ENCODE data around the gene UBE2Q2. TPM values are rescaled to one million over a fixed set of nuclear protein-coding genes. Genes with fewer than 3 reads are reported as not detected.

The UBE2Q2 gene
- polyA plus RNA-seq, 1 donor (not counting 4 experiments of a cell fraction or from before 2014, with no cell fraction given), result 33.9 TPM

- no peak overlapping the region for H2AFZ ChIP-seq (ENCODE audit: control insufficient read depth, low read length)
- dilution Hi-C loops (cut with MboI; ENCODE audit: extremely low pct_ligation_motif_present, low sequenced_read_pairs), result no loop called here
- no peaks in the 10 kb centered on the region for H3K79me2 ChIP-seq (ENCODE audit: control insufficient read depth, insufficient read depth, low read length)
- no peak overlapping the region for H3K9ac ChIP-seq (ENCODE audit: control insufficient read depth, extremely low read depth, insufficient read depth, low read length)
- H3K9me1 ChIP-seq (ENCODE audit: control insufficient read depth, extremely low read depth, insufficient read depth, low read length), result no peaks in the 10 kb centered on the region
- H3K4me2 ChIP-seq (ENCODE audit: control insufficient read depth, extremely low read depth, insufficient read depth, low read depth, low read length), result no peak overlapping the region
- no peak overlapping the region for H3K4me3 ChIP-seq (ENCODE audit: control insufficient read depth in 2 of 3, extremely low read depth in 1 of 3, insufficient read depth in 2 of 3, low read depth in 1 of 3, low read length in 3 of 3)
- no peak for FAIRE-seq
- no peaks in the 10 kb centered on the region for H3K27me3 ChIP-seq (ENCODE audit: control insufficient read depth, extremely low read depth, insufficient read depth, low read length)
- TF ChIP-seq, protein P1, sequence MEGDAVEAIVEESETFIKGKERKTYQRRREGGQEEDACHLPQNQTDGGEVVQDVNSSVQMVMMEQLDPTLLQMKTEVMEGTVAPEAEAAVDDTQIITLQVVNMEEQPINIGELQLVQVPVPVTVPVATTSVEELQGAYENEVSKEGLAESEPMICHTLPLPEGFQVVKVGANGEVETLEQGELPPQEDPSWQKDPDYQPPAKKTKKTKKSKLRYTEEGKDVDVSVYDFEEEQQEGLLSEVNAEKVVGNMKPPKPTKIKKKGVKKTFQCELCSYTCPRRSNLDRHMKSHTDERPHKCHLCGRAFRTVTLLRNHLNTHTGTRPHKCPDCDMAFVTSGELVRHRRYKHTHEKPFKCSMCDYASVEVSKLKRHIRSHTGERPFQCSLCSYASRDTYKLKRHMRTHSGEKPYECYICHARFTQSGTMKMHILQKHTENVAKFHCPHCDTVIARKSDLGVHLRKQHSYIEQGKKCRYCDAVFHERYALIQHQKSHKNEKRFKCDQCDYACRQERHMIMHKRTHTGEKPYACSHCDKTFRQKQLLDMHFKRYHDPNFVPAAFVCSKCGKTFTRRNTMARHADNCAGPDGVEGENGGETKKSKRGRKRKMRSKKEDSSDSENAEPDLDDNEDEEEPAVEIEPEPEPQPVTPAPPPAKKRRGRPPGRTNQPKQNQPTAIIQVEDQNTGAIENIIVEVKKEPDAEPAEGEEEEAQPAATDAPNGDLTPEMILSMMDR (optimal IDR thresholded peaks at IDR 0.05 in 1 of 3, IDR thresholded peaks at IDR 0.05 in 1 of 3, conservative IDR thresholded peaks at IDR 0.05 in 1 of 3; ENCODE audit: extremely low read depth in 1 of 3, insufficient read depth in 2 of 3, low read length in 3 of 3), result no peak
- TF ChIP-seq EZH2 (IDR thresholded peaks at IDR 0.05; ENCODE audit: low read length), result no peak
- no peaks in the 10 kb centered on the region for H3K9me3 ChIP-seq (ENCODE audit: control insufficient read depth, low read depth, low read length)
- H3K36me3 ChIP-seq (ENCODE audit: control insufficient read depth in 2 of 2, extremely low read depth in 1 of 2, insufficient read depth in 2 of 2, low read length in 2 of 2), result no peaks in the 10 kb centered on the region
- H4K20me1 ChIP-seq (ENCODE audit: control insufficient read depth, extremely low read depth, insufficient read depth, low read length), result no peaks in the 10 kb centered on the region
- H3K27ac ChIP-seq (ENCODE audit: control insufficient read depth, insufficient read depth, low read length), result no peak overlapping the region
- H3K4me1 ChIP-seq (ENCODE audit: control insufficient read depth, extremely low read depth, insufficient read depth, low read length), result peaks cover 27% of the 10 kb centered on the region
- DNase-seq (ENCODE audit: low read depth, low spot score), result no peak
Measured at GRCh38 chr15:75823860-75824613, 19.2 kb upstream of the UBE2Q2 start.

- dilution Hi-C loops (cut with MboI; ENCODE audit: extremely low pct_ligation_motif_present, low sequenced_read_pairs), result no loop called here
- FAIRE-seq, result peak; percentile 78
Measured at GRCh38 chr15:75827691-75828090, 15.6 kb upstream of the UBE2Q2 start.

More at GRCh38 chr15:75827691-75828090, 15.6 kb upstream of the UBE2Q2 start:
- Histone ChIP-seq H3K27ac (ENCODE audit: control insufficient read depth, insufficient read depth, low read length) (peak overlapping the region; percentile 4), H3K79me2 (ENCODE audit: control insufficient read depth, insufficient read depth, low read length) (no peaks in the 10 kb centered on the region), H3K4me3 (ENCODE audit: control insufficient read depth in 2 of 3, extremely low read depth in 1 of 3, insufficient read depth in 2 of 3, low read depth in 1 of 3, low read length in 3 of 3) (no peak overlapping the region), H2AFZ (ENCODE audit: control insufficient read depth, low read length) (peak overlapping the region; percentile 17), H4K20me1 (ENCODE audit: control insufficient read depth, extremely low read depth, insufficient read depth, low read length) (no peaks in the 10 kb centered on the region), H3K9me1 (ENCODE audit: control insufficient read depth, extremely low read depth, insufficient read depth, low read length) (no peaks in the 10 kb centered on the region), H3K9ac (ENCODE audit: control insufficient read depth, extremely low read depth, insufficient read depth, low read length) (no peak overlapping the region), H3K9me3 (ENCODE audit: control insufficient read depth, low read depth, low read length) (no peaks in the 10 kb centered on the region), H3K36me3 (ENCODE audit: control insufficient read depth in 2 of 2, extremely low read depth in 1 of 2, insufficient read depth in 2 of 2, low read length in 2 of 2) (no peaks in the 10 kb centered on the region), H3K27me3 (ENCODE audit: control insufficient read depth, extremely low read depth, insufficient read depth, low read length) (no peaks in the 10 kb centered on the region), H3K4me1 (ENCODE audit: control insufficient read depth, extremely low read depth, insufficient read depth, low read length) (peaks cover 24% of the 10 kb centered on the region), H3K4me2 (ENCODE audit: control insufficient read depth, extremely low read depth, insufficient read depth, low read depth, low read length) (peak overlapping the region; percentile 71)
- DNase-seq (ENCODE audit: low read depth, low spot score), result peak; percentile 55
- TF ChIP-seq EZH2 (IDR thresholded peaks at IDR 0.05; ENCODE audit: low read length), result no peak
- TF ChIP-seq, protein P1 (optimal IDR thresholded peaks at IDR 0.05 in 1 of 3, IDR thresholded peaks at IDR 0.05 in 1 of 3, conservative IDR thresholded peaks at IDR 0.05 in 1 of 3; ENCODE audit: extremely low read depth in 1 of 3, insufficient read depth in 2 of 3, low read length in 3 of 3), result no peak

All from keratinocyte (primary cell).